HCT116 (cell line): ENCODE data around the gene CDK4. TPM values are rescaled to one million over a fixed set of nuclear protein-coding genes. Genes with fewer than 3 reads are reported as not detected.

ENCODE experiments used
- ATAC-seq: fragments of 200-7000 bp; cut with Tn5 transposase; 2 replicates; pipeline ENCODE4 v1.9.1; 2020; ENCODE audit warnings: mild to moderate bottlenecking, moderate library complexity
- BruUV-seq: library from RNA; stranded (reverse); fragments of 400-500 nt; replicated peaks from 2 replicates; lab custom pipeline; 2021; lab: Mats Ljungman, UMichigan
- CTCF ChIA-PET: fragments of 300-600 bp; sonication (Branson Sonifier 250); formaldehyde crosslinking; loops from one replicate; lab custom pipeline; 2021; ENCODE audit warnings: antibody characterized with exemption; lab: Charles Lee
- POLR2A ChIA-PET: fragments of 300-600, 350-600 bp; sonication (Branson Sonifier 250); formaldehyde crosslinking; loops from one replicate; lab custom pipeline; 2021; ENCODE audit warnings: antibody characterized with exemption; lab: Charles Lee
- RAD21 ChIA-PET, 2 experiments: fragments of 300-600 bp; sonication (Branson Sonifier 250); formaldehyde crosslinking; loops; one replicate each; lab custom pipeline; 2023; ENCODE audit warnings: low total read pairs in 2 of 2; ENCODE audit not compliant: uncharacterized antibody in 2 of 2, unreplicated experiment in 2 of 2, low non-redundant PET in 1 of 2; lab: Charles Lee
- DNase-seq: peaks from one replicate; pipeline ENCODE4 v3.0.0-alpha.2; 2010; ENCODE audit warnings: low read depth, low spot score
- H2AFZ ChIP-seq: fragments of 200-600 bp; shearing (Covaris generic), sonication (generic); 2 replicates; pipeline ENCODE4 v1.6.1; 2017; ENCODE audit warnings: low read depth, mixed run types, mixed read lengths, antibody characterized with exemption, low read length; ENCODE audit not compliant: poor library complexity, severe bottlenecking
- H3K27ac ChIP-seq: 2 replicates; pipeline ENCODE4 v1.5.1; 2012; ENCODE audit warnings: low read depth, low read length
- H3K27me3 ChIP-seq: fragments of 200-600 bp; sonication (generic); 2 replicates; pipeline ENCODE4 v1.6.1; 2016; ENCODE audit warnings: mixed run types, low read length, mixed read lengths; ENCODE audit not compliant: insufficient read depth
- H3K36me3 ChIP-seq, 2 experiments: fragments of 200-500 bp in 1 of 2; fragments of 200-600 bp in 1 of 2; sonication (Bioruptor generic) in 1 of 2; sonication (generic) in 1 of 2; 2 replicates each; pipeline versions ENCODE4 v1.5.1 to v1.6.1; 2014 to 2016; ENCODE audit warnings: low read length in 2 of 2, inconsistent platforms in 1 of 2, mixed read lengths in 1 of 2, mixed run types in 1 of 2; ENCODE audit not compliant: insufficient read depth in 2 of 2, control insufficient read depth in 1 of 2
- H3K4me1 ChIP-seq, 2 experiments: fragments of 200-600 bp in 1 of 2; sonication (generic) in 1 of 2; 2 replicates each; pipeline versions ENCODE4 v1.5.1 to v1.6.1; 2012 to 2017; ENCODE audit warnings: low read length in 2 of 2, inconsistent platforms in 1 of 2, mild to moderate bottlenecking in 1 of 2, mixed read lengths in 1 of 2, mixed run types in 1 of 2, moderate library complexity in 1 of 2; ENCODE audit not compliant: insufficient read depth in 2 of 2, control insufficient read depth in 1 of 2
- H3K4me2 ChIP-seq: fragments of 200-600 bp; sonication (generic); 2 replicates; pipeline ENCODE4 v1.6.1; 2017; ENCODE audit warnings: mixed run types, low read length, mixed read lengths
- H3K4me3 ChIP-seq, 2 experiments: fragments of 200-600 bp in 1 of 2; sonication (generic) in 1 of 2; replicated peaks in 1 of 2; 2 replicates each; pipeline ENCODE4 v1.5.1; 2011 to 2016; ENCODE audit warnings: low read length in 2 of 2, control low read depth in 1 of 2, low read depth in 1 of 2, mild to moderate bottlenecking in 1 of 2, mixed read lengths in 1 of 2, mixed run types in 1 of 2
- H3K79me2 ChIP-seq: fragments of 200-600 bp; sonication (generic); 2 replicates; pipeline ENCODE4 v1.6.1; 2017; ENCODE audit warnings: mild to moderate bottlenecking, mixed run types, low read length, moderate library complexity, mixed read lengths; ENCODE audit not compliant: insufficient read depth
- H3K9ac ChIP-seq: fragments of 200-600 bp; sonication (generic); 2 replicates; pipeline ENCODE4 v1.6.1; 2016; ENCODE audit warnings: low read length, mixed read lengths
- H3K9me2 ChIP-seq: fragments of 200-600 bp; sonication (generic), shearing (Covaris generic); 2 replicates; pipeline ENCODE4 v1.6.1; 2017; ENCODE audit warnings: mixed run types, mild to moderate bottlenecking, moderate library complexity; ENCODE audit not compliant: insufficient read depth
- H3K9me3 ChIP-seq, 2 experiments: fragments of 200-500 bp in 1 of 2; fragments of 200-600 bp in 1 of 2; sonication (Bioruptor generic) in 1 of 2; sonication (generic) in 1 of 2; 2 replicates each; pipeline ENCODE4 v1.6.1; 2014 to 2017; ENCODE audit warnings: low read length in 2 of 2, mixed read lengths in 2 of 2, inconsistent platforms in 1 of 2, low read depth in 1 of 2, mild to moderate bottlenecking in 1 of 2, mixed run types in 1 of 2, moderate library complexity in 1 of 2; ENCODE audit not compliant: control insufficient read depth in 1 of 2, insufficient read depth in 1 of 2
- H4K20me1 ChIP-seq: fragments of 200-600 bp; sonication (generic), shearing (Covaris generic); 2 replicates; pipeline ENCODE4 v1.6.1; 2017; ENCODE audit warnings: mixed run types, mild to moderate bottlenecking, moderate library complexity; ENCODE audit not compliant: insufficient read depth
- CBX3 ChIP-seq: IDR thresholded peaks from 2 replicates; pipeline ENCODE4 v1.6.1; 2012; ENCODE audit warnings: low read depth
- ELF1 ChIP-seq: IDR thresholded peaks from 2 replicates; pipeline ENCODE4 v1.6.1; 2012; ENCODE audit warnings: low read depth, borderline replicate concordance
- EZH2 ChIP-seq: fragments of 200-600 bp; sonication (generic); IDR thresholded peaks from 2 replicates; pipeline ENCODE4 v1.6.1; 2017; ENCODE audit warnings: antibody characterized with exemption, mixed run types
- RAD21 ChIP-seq: IDR thresholded peaks from 2 replicates; pipeline ENCODE4 v1.6.1; 2012; ENCODE audit warnings: low read depth, mild to moderate bottlenecking
- SP1 ChIP-seq: IDR thresholded peaks from 2 replicates; pipeline ENCODE4 v1.6.1; 2012; ENCODE audit warnings: low read depth
- intact Hi-C: fragments of 100-400 bp; cut with micrococcal nuclease; formaldehyde crosslinking; loops from 2 replicates; pipeline ENCODE4 v1.10.0; 2022
- total RNA-seq: library from RNA; stranded (reverse); gene quantifications from one replicate; pipeline ENCODE4 v1.2.1, GENCODE V29; 2021; ENCODE audit not compliant: unreplicated experiment
- TF ChIP-seq, protein P1 (sequence below), 3 experiments: fragments of 200-600 bp in 1 of 3; sonication (generic) in 1 of 3; IDR thresholded peaks in 2 of 3; conservative IDR thresholded peaks in 1 of 3; 2 replicates each; pipeline ENCODE4 v1.5.1; 2012 to 2017; ENCODE audit warnings: low read depth in 2 of 3, low read length in 2 of 3, antibody characterized with exemption in 1 of 3, borderline replicate concordance in 1 of 3, control low read depth in 1 of 3, mild to moderate bottlenecking in 1 of 3, mixed read lengths in 1 of 3, mixed run types in 1 of 3, moderate library complexity in 1 of 3; ENCODE audit not compliant: insufficient read depth in 1 of 3
- TF ChIP-seq, protein P2 (sequence below): IDR thresholded peaks from 2 replicates; pipeline ENCODE4 v1.6.1; 2011; ENCODE audit warnings: mild to moderate bottlenecking, low read length, moderate library complexity; ENCODE audit not compliant: insufficient replicate concordance; ENCODE audit errors: extremely low read depth
- TF ChIP-seq, protein P3 (sequence below): IDR thresholded peaks from 2 replicates; pipeline ENCODE4 v1.6.1; 2012

CDK4 gene
- total RNA-seq, 1 experiment from 2014 or later: 206 TPM

DNA sequence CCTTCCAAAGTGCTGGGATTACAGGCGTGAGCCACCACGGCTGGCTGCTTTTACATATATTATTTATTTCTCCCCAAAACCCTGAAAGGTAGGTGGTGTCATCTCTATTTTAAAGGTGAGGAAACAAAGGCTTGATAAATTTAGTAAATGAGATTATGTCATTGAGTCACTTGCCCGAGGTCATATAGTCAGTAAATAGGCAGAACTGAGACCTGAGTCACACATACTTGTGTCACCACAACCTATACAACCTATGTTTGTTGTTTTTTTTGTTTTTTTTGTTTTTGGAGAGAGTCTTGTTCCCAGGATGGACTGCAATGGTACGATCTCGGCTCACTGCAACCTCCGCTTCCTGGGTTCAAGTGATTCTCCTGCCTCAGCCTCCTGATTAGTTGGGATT is 43.2 kb upstream of the CDK4 start:
- H4K20me1 ChIP-seq: no peaks in the 10 kb centered on the region
- peaks cover 0 to 8% of the 10 kb centered on the region in 2 experiments; a peak in 2 of 4 replicates for H3K4me1 ChIP-seq
- no peak overlapping the region for H3K4me2 ChIP-seq
- ChIA-PET POLR2A (no interaction called here), CTCF (no interaction called here), RAD21 (no interaction called here)
- no peaks in the 10 kb centered on the region for H3K27me3 ChIP-seq
- peaks cover 13% of the 10 kb centered on the region for H3K79me2 ChIP-seq
- no peak for DNase-seq
- peaks cover 37 to 38% of the 10 kb centered on the region in 2 experiments; a peak in 3 of 4 replicates for H3K36me3 ChIP-seq
- no peak overlapping the region for H2AFZ ChIP-seq
- H3K9ac ChIP-seq: no peak overlapping the region
- no peaks in the 10 kb centered on the region for H3K9me2 ChIP-seq
- no peak overlapping the region for H3K27ac ChIP-seq
- ATAC-seq: no peak
- H3K9me3 ChIP-seq: no peaks in the 10 kb centered on the region
- TF ChIP-seq EZH2: no peak
- no peak for TF ChIP-seq RAD21
- TF ChIP-seq, protein P1, sequence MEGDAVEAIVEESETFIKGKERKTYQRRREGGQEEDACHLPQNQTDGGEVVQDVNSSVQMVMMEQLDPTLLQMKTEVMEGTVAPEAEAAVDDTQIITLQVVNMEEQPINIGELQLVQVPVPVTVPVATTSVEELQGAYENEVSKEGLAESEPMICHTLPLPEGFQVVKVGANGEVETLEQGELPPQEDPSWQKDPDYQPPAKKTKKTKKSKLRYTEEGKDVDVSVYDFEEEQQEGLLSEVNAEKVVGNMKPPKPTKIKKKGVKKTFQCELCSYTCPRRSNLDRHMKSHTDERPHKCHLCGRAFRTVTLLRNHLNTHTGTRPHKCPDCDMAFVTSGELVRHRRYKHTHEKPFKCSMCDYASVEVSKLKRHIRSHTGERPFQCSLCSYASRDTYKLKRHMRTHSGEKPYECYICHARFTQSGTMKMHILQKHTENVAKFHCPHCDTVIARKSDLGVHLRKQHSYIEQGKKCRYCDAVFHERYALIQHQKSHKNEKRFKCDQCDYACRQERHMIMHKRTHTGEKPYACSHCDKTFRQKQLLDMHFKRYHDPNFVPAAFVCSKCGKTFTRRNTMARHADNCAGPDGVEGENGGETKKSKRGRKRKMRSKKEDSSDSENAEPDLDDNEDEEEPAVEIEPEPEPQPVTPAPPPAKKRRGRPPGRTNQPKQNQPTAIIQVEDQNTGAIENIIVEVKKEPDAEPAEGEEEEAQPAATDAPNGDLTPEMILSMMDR (IDR thresholded peaks at IDR 0.05 in 2 of 3, conservative IDR thresholded peaks at IDR 0.05 in 1 of 3; ENCODE audit: borderline replicate concordance in 1 of 3, insufficient read depth in 1 of 3, low read depth in 2 of 3, low read length in 2 of 3): no peak
- TF ChIP-seq, protein P2, sequence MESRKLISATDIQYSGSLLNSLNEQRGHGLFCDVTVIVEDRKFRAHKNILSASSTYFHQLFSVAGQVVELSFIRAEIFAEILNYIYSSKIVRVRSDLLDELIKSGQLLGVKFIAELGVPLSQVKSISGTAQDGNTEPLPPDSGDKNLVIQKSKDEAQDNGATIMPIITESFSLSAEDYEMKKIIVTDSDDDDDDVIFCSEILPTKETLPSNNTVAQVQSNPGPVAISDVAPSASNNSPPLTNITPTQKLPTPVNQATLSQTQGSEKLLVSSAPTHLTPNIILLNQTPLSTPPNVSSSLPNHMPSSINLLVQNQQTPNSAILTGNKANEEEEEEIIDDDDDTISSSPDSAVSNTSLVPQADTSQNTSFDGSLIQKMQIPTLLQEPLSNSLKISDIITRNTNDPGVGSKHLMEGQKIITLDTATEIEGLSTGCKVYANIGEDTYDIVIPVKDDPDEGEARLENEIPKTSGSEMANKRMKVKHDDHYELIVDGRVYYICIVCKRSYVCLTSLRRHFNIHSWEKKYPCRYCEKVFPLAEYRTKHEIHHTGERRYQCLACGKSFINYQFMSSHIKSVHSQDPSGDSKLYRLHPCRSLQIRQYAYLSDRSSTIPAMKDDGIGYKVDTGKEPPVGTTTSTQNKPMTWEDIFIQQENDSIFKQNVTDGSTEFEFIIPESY: no peak
- TF ChIP-seq, protein P3, sequence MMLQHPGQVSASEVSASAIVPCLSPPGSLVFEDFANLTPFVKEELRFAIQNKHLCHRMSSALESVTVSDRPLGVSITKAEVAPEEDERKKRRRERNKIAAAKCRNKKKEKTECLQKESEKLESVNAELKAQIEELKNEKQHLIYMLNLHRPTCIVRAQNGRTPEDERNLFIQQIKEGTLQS: no peak
- no peak for TF ChIP-seq ELF1
- no peak for TF ChIP-seq CBX3
- no peak for TF ChIP-seq SP1
- intact Hi-C loops: no loop called here
- no TSS peak for BruUV-seq
- no peak overlapping the region for H3K4me3 ChIP-seq
